CD4-positive, alpha-beta T cell (primary cell): ENCODE results near the gene YJU2. TPM values are rescaled to one million over a fixed set of nuclear protein-coding genes. Genes with fewer than 3 reads are reported as not detected.
A peak's percentile ranks its signal among the peaks of the same experiment; 100 is the strongest.

Experiments
- ATAC-seq: fragments of 200-7000 bp; cut with Tn5 transposase; one replicate; pipeline ENCODE4 v1.10.0; 2022; ENCODE audit warnings: mild to moderate bottlenecking; ENCODE audit not compliant: poor library complexity
- CTCF ChIA-PET: fragments of 350-600 bp; sonication (Branson Sonifier 250); formaldehyde crosslinking; loops from one replicate; lab custom pipeline; 2021; ENCODE audit warnings: antibody characterized with exemption, inconsistent platforms; lab: Charles Lee
- POLR2A ChIA-PET: fragments of 350-600 bp; sonication (Branson Sonifier 250); formaldehyde crosslinking; loops from one replicate; lab custom pipeline; 2021; ENCODE audit warnings: antibody characterized with exemption, inconsistent platforms; lab: Charles Lee
- DNase-seq, 14 experiments: peaks; one replicate each; pipeline ENCODE4 v3.0.0-alpha.2; 2013 to 2020; ENCODE audit warnings: mixed read lengths in 2 of 14
- H3K27ac ChIP-seq, 2 donors: one replicate each; pipeline versions ENCODE4 v1.5.1 to v1.7.0; 2013; ENCODE audit warnings: low read length in 2 of 2, low read depth in 1 of 2, mild to moderate bottlenecking in 1 of 2
- H3K27me3 ChIP-seq, 2 experiments: 1 replicate in 1 of 2; 2 replicates in 1 of 2; pipeline versions ENCODE4 v1.6.1 to v1.7.0; 2013; ENCODE audit warnings: low read length in 2 of 2, control low read depth in 1 of 2, mild to moderate bottlenecking in 1 of 2, moderate library complexity in 1 of 2; ENCODE audit not compliant: insufficient read depth in 2 of 2, control insufficient read depth in 1 of 2
- H3K36me3 ChIP-seq: one replicate; pipeline ENCODE4 v1.6.1; 2013; ENCODE audit warnings: low read length, control low read depth; ENCODE audit not compliant: insufficient read depth
- H3K4me1 ChIP-seq: one replicate; pipeline ENCODE4 v1.6.1; 2013; ENCODE audit warnings: low read length, control low read depth; ENCODE audit not compliant: insufficient read depth
- H3K4me3 ChIP-seq: one replicate; pipeline ENCODE4 v1.5.1; 2013; ENCODE audit warnings: mild to moderate bottlenecking, low read length, moderate library complexity
- H3K9me3 ChIP-seq, 2 experiments: 1 replicate in 1 of 2; 2 replicates in 1 of 2; pipeline versions ENCODE4 v1.6.1 to v1.7.0; 2013; ENCODE audit warnings: low read length in 2 of 2, mild to moderate bottlenecking in 2 of 2, control low read depth in 1 of 2, moderate library complexity in 1 of 2; ENCODE audit not compliant: control insufficient read depth in 1 of 2, insufficient read depth in 1 of 2
- H3K27ac Mint-ChIP-seq: one replicate; pipeline ENCODE4 v1.8.0; 2020; ENCODE audit warnings: mixed read lengths
- H3K27me3 Mint-ChIP-seq: one replicate; pipeline ENCODE4 v1.8.0; 2021; ENCODE audit warnings: mixed read lengths
- H3K36me3 Mint-ChIP-seq: one replicate; pipeline ENCODE4 v1.8.0; 2021; ENCODE audit warnings: low read depth, mixed read lengths
- H3K4me1 Mint-ChIP-seq: one replicate; pipeline ENCODE4 v1.8.0; 2021; ENCODE audit warnings: low read depth, mixed read lengths
- H3K4me3 Mint-ChIP-seq: one replicate; pipeline ENCODE4 v1.8.0; 2020; ENCODE audit warnings: mild to moderate bottlenecking, mixed read lengths
- H3K9me3 Mint-ChIP-seq: one replicate; pipeline ENCODE4 v1.8.0; 2020; ENCODE audit warnings: mixed read lengths
- intact Hi-C, 2 experiments: fragments of 100-400 bp; cut with DNase I in 1 of 2; cut with micrococcal nuclease in 1 of 2; formaldehyde crosslinking; loops; one replicate each; pipeline versions ENCODE4 v1.15.1 to v1.9.0; 2023 to 2025; cut with DNase I, micrococcal nuclease
- total RNA-seq, 174 experiments: library from RNA in 2 of 174; stranded (reverse) in 2 of 174; gene quantifications; one replicate each; pipeline ENCODE4 v1.2.3 and lab custom pipeline; 2021 to 2026
- TF ChIP-seq, protein P1 (sequence below): fragments of 200-600 bp; IDR thresholded peaks from one replicate; pipeline ENCODE4 v1.8.0; 2022; ENCODE audit warnings: antibody characterized with exemption, mild to moderate bottlenecking

Gene YJU2
- total RNA-seq, 2 experiments from 2014 or later: 32.9 to 33.7 TPM

DNA sequence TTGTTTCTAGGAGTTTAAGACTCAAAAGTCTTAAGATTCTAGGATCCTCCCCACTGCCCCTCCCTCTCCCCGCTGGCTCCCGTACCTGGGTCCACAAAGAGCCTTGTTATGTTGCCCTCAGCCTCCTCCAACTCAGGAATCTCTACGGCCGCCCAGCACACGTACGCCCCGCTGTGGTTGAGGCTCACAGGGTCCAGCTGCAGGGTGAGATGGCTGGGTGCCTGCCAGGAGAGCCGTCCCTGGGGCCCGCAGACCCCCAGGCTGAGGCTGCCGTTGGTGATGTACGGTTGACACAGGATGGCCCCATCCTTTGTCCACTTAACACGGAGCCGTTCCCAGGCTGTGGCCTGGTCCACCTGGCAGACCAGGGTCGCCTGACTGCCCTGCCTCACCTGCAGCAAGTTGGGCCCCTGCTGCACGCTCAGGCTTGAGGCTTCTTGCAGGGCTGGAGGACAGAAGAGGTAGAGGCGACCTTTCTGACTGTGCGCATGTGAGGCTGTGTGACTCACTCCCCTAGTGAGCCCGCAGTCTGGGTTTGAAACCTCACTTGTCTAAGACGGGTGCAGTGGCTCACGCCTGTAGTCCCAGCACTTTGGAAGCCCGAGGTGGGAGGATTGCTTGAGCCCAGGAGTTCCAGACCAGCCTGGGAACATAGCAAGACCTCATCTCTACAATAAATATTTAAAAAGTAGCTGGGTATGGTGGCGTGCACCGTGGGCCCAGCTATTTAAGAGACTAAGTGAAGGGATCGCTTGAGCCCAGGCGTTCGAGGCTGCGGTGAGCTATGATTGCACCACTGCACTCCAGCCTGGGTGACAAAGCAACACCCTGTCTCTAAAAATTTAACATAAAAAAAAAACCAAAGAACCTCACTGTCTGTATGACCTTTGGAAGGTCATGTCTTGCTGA lies 51.3 kb downstream of the YJU2 start:
- no peaks in the 10 kb centered on the region for H3K9me3 ChIP-seq
- no peak for ATAC-seq
- ChIA-PET CTCF (interaction anchor here (0.6 kb wide), 1 partner anchor 221 kb away, joined by 3 read pairs; no protein-coding TSS in a partner anchor), POLR2A (interaction anchor here (2.0 kb wide), 1 partner anchor 45 kb away, joined by 9 read pairs; the partner anchor contains the start of gene MPND)
- Mint-ChIP-seq H3K4me1 (peaks cover 34% of the 10 kb centered on the region), H3K27me3 (no peaks in the 10 kb centered on the region), H3K36me3 (peaks cover 23% of the 10 kb centered on the region), H3K27ac (peak overlapping the region; percentile 74), H3K4me3 (no peak overlapping the region), H3K9me3 (no peaks in the 10 kb centered on the region)
- intact Hi-C loops: no loop called here
- H3K36me3 ChIP-seq: peaks cover 2% of the 10 kb centered on the region
- peak in 1 of 14 experiments; percentile 37 for DNase-seq
- TF ChIP-seq, protein P1, sequence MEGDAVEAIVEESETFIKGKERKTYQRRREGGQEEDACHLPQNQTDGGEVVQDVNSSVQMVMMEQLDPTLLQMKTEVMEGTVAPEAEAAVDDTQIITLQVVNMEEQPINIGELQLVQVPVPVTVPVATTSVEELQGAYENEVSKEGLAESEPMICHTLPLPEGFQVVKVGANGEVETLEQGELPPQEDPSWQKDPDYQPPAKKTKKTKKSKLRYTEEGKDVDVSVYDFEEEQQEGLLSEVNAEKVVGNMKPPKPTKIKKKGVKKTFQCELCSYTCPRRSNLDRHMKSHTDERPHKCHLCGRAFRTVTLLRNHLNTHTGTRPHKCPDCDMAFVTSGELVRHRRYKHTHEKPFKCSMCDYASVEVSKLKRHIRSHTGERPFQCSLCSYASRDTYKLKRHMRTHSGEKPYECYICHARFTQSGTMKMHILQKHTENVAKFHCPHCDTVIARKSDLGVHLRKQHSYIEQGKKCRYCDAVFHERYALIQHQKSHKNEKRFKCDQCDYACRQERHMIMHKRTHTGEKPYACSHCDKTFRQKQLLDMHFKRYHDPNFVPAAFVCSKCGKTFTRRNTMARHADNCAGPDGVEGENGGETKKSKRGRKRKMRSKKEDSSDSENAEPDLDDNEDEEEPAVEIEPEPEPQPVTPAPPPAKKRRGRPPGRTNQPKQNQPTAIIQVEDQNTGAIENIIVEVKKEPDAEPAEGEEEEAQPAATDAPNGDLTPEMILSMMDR: no peak
- H3K27me3 ChIP-seq: no peaks in the 10 kb centered on the region
- H3K4me3 ChIP-seq: no peak overlapping the region
- H3K4me1 ChIP-seq: peaks cover 34% of the 10 kb centered on the region
- no peak overlapping the region for H3K27ac ChIP-seq

DNA sequence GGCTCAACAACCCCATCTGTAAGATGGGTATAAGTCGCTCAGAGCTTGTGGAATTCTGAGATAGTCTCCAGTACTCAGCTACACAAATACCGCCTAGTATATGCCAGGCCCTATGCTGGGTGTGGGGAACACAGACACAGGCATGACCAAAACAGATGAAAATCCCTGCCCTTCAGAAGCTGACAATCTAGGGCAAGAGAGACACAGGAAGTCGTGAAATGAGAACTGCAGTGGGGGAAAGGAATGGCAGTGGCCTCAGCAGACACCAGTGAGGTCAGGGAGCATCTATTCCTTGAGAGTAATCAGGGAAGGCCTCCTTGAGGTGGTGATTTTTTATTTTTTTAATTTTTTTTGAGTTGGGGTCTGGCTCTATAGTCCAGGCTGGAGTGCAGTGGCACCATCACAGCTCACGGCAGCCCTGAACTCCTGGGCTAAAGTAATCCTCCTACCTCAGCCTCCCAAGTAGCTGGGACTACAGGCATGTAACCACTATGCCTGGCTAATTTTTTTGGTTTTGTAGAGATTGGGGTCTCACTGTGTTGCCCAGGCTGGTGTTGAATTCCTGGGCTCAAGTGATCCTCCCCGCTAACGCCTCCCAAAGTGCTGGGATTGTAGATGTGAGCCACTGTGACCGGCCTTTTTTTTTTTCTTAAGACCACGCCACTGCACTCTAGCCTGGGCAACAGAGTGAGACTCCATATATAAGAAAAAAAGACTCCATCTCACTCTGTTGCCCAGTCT lies 52.1 kb downstream of the YJU2 start:
- Mint-ChIP-seq H3K4me1 (peaks cover 40% of the 10 kb centered on the region), H3K4me3 (no peak overlapping the region), H3K36me3 (peaks cover 23% of the 10 kb centered on the region), H3K9me3 (no peaks in the 10 kb centered on the region), H3K27ac (peak overlapping the region; percentile 74), H3K27me3 (no peaks in the 10 kb centered on the region)
- POLR2A ChIA-PET: interaction anchor here (2.0 kb wide), 1 partner anchor 44 kb away, joined by 9 read pairs; the partner anchor contains the start of gene MPND
- ATAC-seq (no peak), DNase-seq (no peak)
- intact Hi-C loops: no loop called here
- Histone ChIP-seq H3K27me3 (peaks cover 0 to under 1% of the 10 kb centered on the region in 2 experiments), H3K4me1 (peaks cover 42% of the 10 kb centered on the region), H3K4me3 (no peak overlapping the region), H3K36me3 (peaks cover 2% of the 10 kb centered on the region), H3K9me3 (no peaks in the 10 kb centered on the region), H3K27ac (no peak overlapping the region)
- CTCF ChIA-PET: no interaction called here
- TF ChIP-seq, protein P1: no peak

DNA sequence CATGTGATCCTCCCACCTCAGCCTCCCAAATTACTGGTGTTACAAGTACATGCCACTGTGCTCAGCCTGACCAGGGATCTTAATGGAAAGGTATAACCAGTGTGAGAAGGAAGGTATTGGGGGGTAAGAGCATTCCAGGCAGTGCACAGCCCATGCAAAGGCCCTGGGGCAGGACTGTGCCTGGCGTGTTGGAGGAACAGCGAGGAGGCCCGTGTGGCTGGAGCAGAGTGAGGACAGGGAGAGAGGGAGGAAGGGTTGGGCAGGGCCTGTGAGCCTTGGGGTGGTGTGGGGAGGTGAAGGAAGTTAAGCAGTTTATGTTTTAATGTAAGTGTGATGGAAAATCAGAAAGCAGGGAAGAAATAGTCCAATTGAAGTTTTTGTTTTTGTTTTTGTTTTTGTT lies 53.7 kb downstream of the YJU2 start:
- Mint-ChIP-seq H3K36me3 (peaks cover 16% of the 10 kb centered on the region), H3K27me3 (no peaks in the 10 kb centered on the region), H3K4me1 (peaks cover 44% of the 10 kb centered on the region), H3K4me3 (peak overlapping the region; percentile 82), H3K9me3 (no peaks in the 10 kb centered on the region), H3K27ac (peak overlapping the region; percentile 84)
- Histone ChIP-seq H3K27me3 (peaks cover 0 to 3% of the 10 kb centered on the region in 2 experiments), H3K36me3 (peaks cover 2% of the 10 kb centered on the region), H3K4me1 (peaks cover 49% of the 10 kb centered on the region), H3K4me3 (no peak overlapping the region), H3K9me3 (no peaks in the 10 kb centered on the region), H3K27ac (no peak overlapping the region)
- ATAC-seq: no peak
- DNase-seq: no peak
- TF ChIP-seq, protein P1: no peak
- POLR2A ChIA-PET: interaction anchor here (1.3 kb wide), 1 partner anchor 27 kb away, joined by 4 read pairs; no protein-coding TSS in a partner anchor
- intact Hi-C loops: loop anchor here in 1 of 2 experiments (5.0 kb wide), 1 partner anchor 42 kb away; the partner anchor contains the start of gene MPND
- CTCF ChIA-PET: no interaction called here
